IMR-90 (cell line): ENCODE measurements around the gene ZNF146. TPM values are rescaled to one million over a fixed set of nuclear protein-coding genes. Genes with fewer than 3 reads are reported as not detected.

Source experiments
- ATAC-seq: fragments of 200-7000 bp; cut with Tn5 transposase; 2 replicates; pipeline ENCODE4 v1.9.1; 2020; ENCODE audit warnings: low read depth, mild to moderate bottlenecking, moderate library complexity
- BruUV-seq: library from RNA; stranded (reverse); fragments of 400-500 nt; replicated peaks from 2 replicates; lab custom pipeline; 2021; lab: Mats Ljungman, UMichigan
- CTCF ChIA-PET: fragments of 300-600 bp; formaldehyde crosslinking; extraction: SDS; loops from one replicate; lab custom pipeline; 2021; ENCODE audit warnings: antibody characterized with exemption; lab: Yijun Ruan, JAX
- POLR2A ChIA-PET: fragments of 300-600 bp; sonication (Branson Sonifier 250); formaldehyde crosslinking; loops from one replicate; lab custom pipeline; 2022; ENCODE audit warnings: antibody characterized with exemption; ENCODE audit not compliant: unreplicated experiment; lab: Charles Lee
- DNase-seq: peaks from one replicate; pipeline ENCODE4 v3.0.0; 2013
- H2AFZ ChIP-seq: replicated peaks from 2 replicates; pipeline ENCODE3; 2013; ENCODE audit warnings: low read length, mild to moderate bottlenecking; ENCODE audit not compliant: poor library complexity
- H2AK5ac ChIP-seq: 2 replicates; pipeline ENCODE4 v1.6.1; 2013; ENCODE audit warnings: low read depth, low read length, inconsistent platforms
- H2AK9ac ChIP-seq: replicated peaks from 2 replicates; pipeline ENCODE3; 2013; ENCODE audit warnings: mild to moderate bottlenecking, low read depth, low read length, moderate library complexity; ENCODE audit not compliant: poor library complexity
- H2BK120ac ChIP-seq: 2 replicates; pipeline ENCODE4 v1.6.1; 2013; ENCODE audit warnings: low read depth, low read length, inconsistent platforms
- H2BK15ac ChIP-seq: 3 replicates; pipeline ENCODE4 v1.6.1; 2013; ENCODE audit warnings: low read depth, low read length, inconsistent platforms
- H2BK20ac ChIP-seq: 2 replicates; pipeline ENCODE4 v1.6.1; 2013; ENCODE audit warnings: low read depth, mild to moderate bottlenecking, inconsistent platforms, low read length, moderate library complexity
- H2BK5ac ChIP-seq: 2 replicates; pipeline ENCODE4 v1.6.1; 2013; ENCODE audit warnings: mild to moderate bottlenecking, low read depth, low read length, inconsistent platforms; ENCODE audit not compliant: poor library complexity, severe bottlenecking
- H3K14ac ChIP-seq: replicated peaks from 2 replicates; pipeline ENCODE4 v1.6.1; 2013; ENCODE audit warnings: low read depth, low read length, inconsistent platforms
- H3K18ac ChIP-seq: 2 replicates; pipeline ENCODE4 v1.6.1; 2013; ENCODE audit warnings: low read depth, low read length, control low read depth
- H3K23ac ChIP-seq: 2 replicates; pipeline ENCODE4 v1.6.1; 2013; ENCODE audit warnings: low read depth, low read length, inconsistent platforms
- H3K27ac ChIP-seq: 2 replicates; pipeline ENCODE4 v1.5.1; 2013; ENCODE audit warnings: mild to moderate bottlenecking, control low read depth, low read length; ENCODE audit not compliant: insufficient read depth
- H3K27me3 ChIP-seq: 2 replicates; pipeline ENCODE4 v1.6.1; 2013; ENCODE audit warnings: low read length; ENCODE audit not compliant: control insufficient read depth, insufficient read depth
- H3K36me3 ChIP-seq: 2 replicates; pipeline ENCODE4 v1.6.1; 2013; ENCODE audit warnings: low read length, mixed read lengths; ENCODE audit not compliant: control insufficient read depth, insufficient read depth
- H3K4ac ChIP-seq: 2 replicates; pipeline ENCODE4 v1.6.1; 2013; ENCODE audit warnings: low read depth, low read length, inconsistent platforms
- H3K4me1 ChIP-seq: 2 replicates; pipeline ENCODE4 v1.6.1; 2013; ENCODE audit warnings: low read length, mixed read lengths; ENCODE audit not compliant: control insufficient read depth, insufficient read depth
- H3K4me2 ChIP-seq: 2 replicates; pipeline ENCODE4 v1.6.1; 2013; ENCODE audit warnings: low read depth, mild to moderate bottlenecking, control low read depth, low read length, moderate library complexity
- H3K4me3 ChIP-seq: 2 replicates; pipeline ENCODE4 v1.5.1; 2013; ENCODE audit warnings: low read depth, mild to moderate bottlenecking, control low read depth, low read length, moderate library complexity; ENCODE audit not compliant: insufficient read depth
- H3K56ac ChIP-seq: 2 replicates; pipeline ENCODE4 v1.6.1; 2013; ENCODE audit warnings: low read length, inconsistent platforms; ENCODE audit not compliant: insufficient read depth; ENCODE audit errors: extremely low read depth
- H3K79me1 ChIP-seq, 2 experiments: 2 replicates each; pipeline ENCODE4 v1.6.1; 2013; ENCODE audit warnings: low read length in 2 of 2, inconsistent platforms in 1 of 2, low read depth in 1 of 2
- H3K9ac ChIP-seq: 2 replicates; pipeline ENCODE4 v1.6.1; 2013; ENCODE audit warnings: low read depth, low read length, control low read depth
- H3K9me1 ChIP-seq: 2 replicates; pipeline ENCODE4 v1.6.1; 2013; ENCODE audit warnings: low read length, inconsistent platforms; ENCODE audit not compliant: insufficient read depth
- H3K9me3 ChIP-seq: 2 replicates; pipeline ENCODE4 v1.6.1; 2013; ENCODE audit warnings: low read length; ENCODE audit not compliant: control insufficient read depth, insufficient read depth
- H4K20me1 ChIP-seq: 2 replicates; pipeline ENCODE4 v1.6.1; 2013; ENCODE audit warnings: low read length, inconsistent platforms; ENCODE audit not compliant: insufficient read depth
- H4K5ac ChIP-seq: 2 replicates; pipeline ENCODE4 v1.6.1; 2013; ENCODE audit warnings: mild to moderate bottlenecking, low read depth, low read length, control low read depth
- H4K8ac ChIP-seq, 2 experiments: 2 replicates each; pipeline ENCODE4 v1.6.1; 2013; ENCODE audit warnings: low read depth in 2 of 2, low read length in 2 of 2, control low read depth in 1 of 2, inconsistent platforms in 1 of 2
- H4K91ac ChIP-seq: 2 replicates; pipeline ENCODE4 v1.6.1; 2013; ENCODE audit warnings: low read depth, low read length, inconsistent platforms; ENCODE audit not compliant: insufficient read depth
- BHLHE40 ChIP-seq: fragments of 150-350 bp; IDR thresholded peaks from 2 replicates; pipeline ENCODE4 v1.6.1; 2016; ENCODE audit warnings: mild to moderate bottlenecking, low read depth, low read length
- CEBPB ChIP-seq: IDR thresholded peaks from 2 replicates; pipeline ENCODE4 v1.6.1; 2012; ENCODE audit warnings: low read depth, low read length, improper control_type of control experiment
- CHD1 ChIP-seq: IDR thresholded peaks from 2 replicates; pipeline ENCODE4 v1.6.1; 2012; ENCODE audit warnings: low read depth, low read length, improper control_type of control experiment
- CTCF ChIP-seq: conservative IDR thresholded peaks from 2 replicates; pipeline ENCODE4 v1.5.1; 2012; ENCODE audit warnings: mild to moderate bottlenecking, low read depth, low read length, improper control_type of control experiment
- FOS ChIP-seq: fragments of 150-350 bp; IDR thresholded peaks from 2 replicates; pipeline ENCODE4 v1.6.1; 2016; ENCODE audit warnings: low read depth, low read length
- MAFK ChIP-seq: IDR thresholded peaks from 2 replicates; pipeline ENCODE4 v1.6.1; 2012; ENCODE audit warnings: low read depth, low read length, improper control_type of control experiment
- MAZ ChIP-seq: IDR thresholded peaks from 2 replicates; pipeline ENCODE4 v1.6.1; 2012; ENCODE audit warnings: low read depth, mild to moderate bottlenecking, low read length, improper control_type of control experiment, moderate library complexity, borderline replicate concordance
- MXI1 ChIP-seq: IDR thresholded peaks from 2 replicates; pipeline ENCODE4 v1.6.1; 2012; ENCODE audit warnings: low read depth, mild to moderate bottlenecking, low read length, moderate library complexity, borderline replicate concordance
- NFE2L2 ChIP-seq: fragments of 150-350 bp; IDR thresholded peaks from 2 replicates; pipeline ENCODE4 v1.6.1; 2016; ENCODE audit warnings: low read depth, mild to moderate bottlenecking, low read length
- POLR2A ChIP-seq: IDR thresholded peaks from 2 replicates; pipeline ENCODE4 v1.6.1; 2012; ENCODE audit warnings: mild to moderate bottlenecking, low read depth, low read length
- RAD21 ChIP-seq: IDR thresholded peaks from 2 replicates; pipeline ENCODE4 v1.6.1; 2012; ENCODE audit warnings: low read length, improper control_type of control experiment
- RCOR1 ChIP-seq: IDR thresholded peaks from 2 replicates; pipeline ENCODE4 v1.6.1; 2012; ENCODE audit warnings: mild to moderate bottlenecking, low read length, improper control_type of control experiment; ENCODE audit not compliant: insufficient replicate concordance
- RFX5 ChIP-seq: IDR thresholded peaks from 2 replicates; pipeline ENCODE4 v1.8.0; 2012; ENCODE audit warnings: low read depth, mild to moderate bottlenecking, low read length, moderate library complexity
- SMC3 ChIP-seq: fragments of 150-350 bp; IDR thresholded peaks from 2 replicates; pipeline ENCODE4 v1.6.1; 2016; ENCODE audit warnings: low read depth, mild to moderate bottlenecking, antibody characterized with exemption, low read length, moderate library complexity
- USF2 ChIP-seq: fragments of 150-350 bp; IDR thresholded peaks from 2 replicates; pipeline ENCODE4 v1.6.1; 2017; ENCODE audit warnings: mild to moderate bottlenecking, antibody characterized with exemption, low read length, low read depth
- WGBS, 2 experiments: methylation state at CpG; one replicate each; pipeline versions ENCODE4 v1.1.5 to v1.1.7; 2013; ENCODE audit warnings: missing lambda C conversion rate in 2 of 2; ENCODE audit not compliant: insufficient read length in 1 of 2; ENCODE audit errors: extremely low coverage in 2 of 2; 5-methylcytosine and 5-hydroxymethylcytosine counted together
- dilution Hi-C: fragments of 300-500 bp; cut with HindIII; formaldehyde crosslinking; loops from one replicate; pipeline ENCODE4 v1.14.3; 2018; ENCODE audit warnings: low sequenced_read_pairs; ENCODE audit not compliant: unreplicated experiment
- in situ Hi-C: fragments of 300-500 bp; cut with MboI; formaldehyde crosslinking; loops from 3 replicates; pipeline ENCODE4 v1.14.3; 2019; ENCODE audit warnings: low sequenced_read_pairs, inconsistent platforms, mixed read lengths
- intact Hi-C: fragments of 100-400 bp; cut with micrococcal nuclease; formaldehyde crosslinking; loops from 2 replicates; pipeline ENCODE4 v1.10.0; 2022
- polyA plus RNA-seq, 3 experiments: library from polyadenylated mRNA; depleted of rRNA; stranded (reverse); fragments of >200 nt; gene quantifications; 2 replicates each; pipeline ENCODE4 v1.2.3, GENCODE V29; 2012; ENCODE audit warnings: low replicate concordance in 1 of 3
- total RNA-seq: library from RNA; depleted of rRNA; stranded (reverse); fragments of >200 nt; gene quantifications from 2 replicates; pipeline ENCODE4 v1.2.3, GENCODE V29; 2012
- TF ChIP-seq, protein P1 (sequence below): fragments of 150-350 bp; IDR thresholded peaks from 2 replicates; pipeline ENCODE4 v1.6.1; 2016; ENCODE audit warnings: low read depth, mild to moderate bottlenecking, low read length, moderate library complexity, borderline replicate concordance

The ZNF146 gene
- total and polyA plus RNA-seq, 2 of the 4 experiments (the other 2 are of a cell fraction) = 61.6 to 106 TPM

- in situ Hi-C loops = no loop called here
- BruUV-seq = no TSS peak
- peak overlapping the region; percentile 11; the same call in 1 of the 2 replicates for H3K4me3 ChIP-seq
Observed at GRCh38 chr19:36256853-36257519, 42.1 kb downstream of the ZNF146 start.

More at GRCh38 chr19:36256853-36257519, 42.1 kb downstream of the ZNF146 start:
- no peak overlapping the region for H2BK5ac ChIP-seq
- H2AK5ac ChIP-seq = no peak overlapping the region
- ATAC-seq = peak; percentile 37; the same call in 1 of the 2 replicates
- CTCF ChIA-PET = no interaction called here
- no peaks in the 10 kb centered on the region for H3K9me1 ChIP-seq
- peaks cover 3% of the 10 kb centered on the region; the same call in 1 of the 2 replicates for H3K9me3 ChIP-seq
- no peak overlapping the region for H4K91ac ChIP-seq
- H3K56ac ChIP-seq = no peak overlapping the region
- H4K8ac ChIP-seq = no peak overlapping the region
- POLR2A ChIA-PET = no interaction called here
- intact Hi-C loops = no loop called here
- no peak overlapping the region for H3K14ac ChIP-seq
- no peaks in the 10 kb centered on the region for H3K27me3 ChIP-seq
- no peak for DNase-seq
- H3K79me1 ChIP-seq = no peaks in the 10 kb centered on the region
- dilution Hi-C loops = no loop called here
- H3K4me1 ChIP-seq = no peaks in the 10 kb centered on the region
- no peak overlapping the region for H3K9ac ChIP-seq
- no peak overlapping the region; the same call in 1 of the 2 replicates for H3K4me2 ChIP-seq
- H3K23ac ChIP-seq = no peak overlapping the region
- no peak overlapping the region for H3K27ac ChIP-seq
- H4K20me1 ChIP-seq = no peaks in the 10 kb centered on the region
- no peak overlapping the region for H4K5ac ChIP-seq
- no peak overlapping the region for H3K18ac ChIP-seq
- no peak overlapping the region for H2BK15ac ChIP-seq
- no peak overlapping the region for H2AK9ac ChIP-seq
- WGBS, 2 experiments = 50% methylated on average over 12 of the region's 42 CpGs; no CpG with 5 or more reads in 1 of the 2 experiments
- no peaks in the 10 kb centered on the region for H3K36me3 ChIP-seq
- TF ChIP-seq FOS (no peak), POLR2A (no peak), RFX5 (no peak), NFE2L2 (no peak), RAD21 (no peak), CHD1 (no peak), RCOR1 (no peak), MXI1 (no peak), CEBPB (no peak), BHLHE40 (no peak), USF2 (no peak), MAZ (no peak), SMC3 (no peak), MAFK (no peak), CTCF (no peak)
- TF ChIP-seq, protein P1, sequence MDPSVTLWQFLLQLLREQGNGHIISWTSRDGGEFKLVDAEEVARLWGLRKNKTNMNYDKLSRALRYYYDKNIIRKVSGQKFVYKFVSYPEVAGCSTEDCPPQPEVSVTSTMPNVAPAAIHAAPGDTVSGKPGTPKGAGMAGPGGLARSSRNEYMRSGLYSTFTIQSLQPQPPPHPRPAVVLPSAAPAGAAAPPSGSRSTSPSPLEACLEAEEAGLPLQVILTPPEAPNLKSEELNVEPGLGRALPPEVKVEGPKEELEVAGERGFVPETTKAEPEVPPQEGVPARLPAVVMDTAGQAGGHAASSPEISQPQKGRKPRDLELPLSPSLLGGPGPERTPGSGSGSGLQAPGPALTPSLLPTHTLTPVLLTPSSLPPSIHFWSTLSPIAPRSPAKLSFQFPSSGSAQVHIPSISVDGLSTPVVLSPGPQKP = no peak
- no peak overlapping the region for H2BK120ac ChIP-seq
- H3K4ac ChIP-seq = no peak overlapping the region
- H2AFZ ChIP-seq = peak overlapping the region; percentile 70
- H2BK20ac ChIP-seq = no peak overlapping the region
